DMS 273 treated with DMSO at 0.1 percent for 48 hours (cell line): ENCODE results near the gene TSPEAR.
"Not testable (repeated sequence)": the region's sequence is repeated elsewhere in the genome, so short reads cannot be mapped to it uniquely, and the experiment has no call there.

Experiments
- DNase-seq: peaks from one replicate; lab custom pipeline; 2025; lab: John Stamatoyannopoulos, UW

TSPEAR gene

DNA sequence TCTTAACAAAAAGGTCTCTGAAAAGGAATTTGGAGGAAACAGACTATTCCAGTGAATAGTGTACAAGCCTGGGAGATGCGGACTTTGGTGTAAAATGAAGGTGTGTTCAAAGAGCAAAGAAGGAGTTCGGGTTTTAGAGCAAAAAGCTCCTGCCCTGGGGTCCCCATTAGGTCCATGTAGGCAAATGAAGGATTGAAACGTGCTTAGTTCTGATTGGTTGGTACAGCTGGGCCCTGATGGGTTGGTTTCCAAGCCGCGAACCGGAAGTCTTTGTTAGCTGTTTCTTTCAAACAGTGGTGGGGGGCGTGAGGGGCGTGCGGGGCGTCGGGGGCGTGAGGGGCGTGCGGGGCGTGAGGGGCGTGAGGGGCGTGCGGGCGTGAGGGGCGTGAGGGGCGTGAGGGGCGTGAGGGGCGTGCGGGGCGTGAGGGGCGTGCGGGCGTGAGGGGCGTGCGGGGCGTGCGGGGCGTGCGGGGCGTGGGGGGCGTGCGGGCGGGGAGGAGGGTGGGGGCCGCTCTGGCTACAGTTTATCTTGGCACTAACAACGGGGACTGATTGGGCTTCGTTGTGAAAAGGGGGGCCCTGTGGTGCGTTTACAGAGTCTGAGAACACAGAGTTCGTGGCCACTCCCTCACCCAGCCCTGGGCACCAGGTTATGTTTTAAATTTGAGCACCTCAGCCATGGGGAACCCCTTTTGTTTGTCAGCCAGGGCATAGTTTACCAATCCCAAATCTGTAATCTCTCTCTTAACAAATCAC, 226.7 kb downstream of the TSPEAR start:
- no peak for DNase-seq

DNA sequence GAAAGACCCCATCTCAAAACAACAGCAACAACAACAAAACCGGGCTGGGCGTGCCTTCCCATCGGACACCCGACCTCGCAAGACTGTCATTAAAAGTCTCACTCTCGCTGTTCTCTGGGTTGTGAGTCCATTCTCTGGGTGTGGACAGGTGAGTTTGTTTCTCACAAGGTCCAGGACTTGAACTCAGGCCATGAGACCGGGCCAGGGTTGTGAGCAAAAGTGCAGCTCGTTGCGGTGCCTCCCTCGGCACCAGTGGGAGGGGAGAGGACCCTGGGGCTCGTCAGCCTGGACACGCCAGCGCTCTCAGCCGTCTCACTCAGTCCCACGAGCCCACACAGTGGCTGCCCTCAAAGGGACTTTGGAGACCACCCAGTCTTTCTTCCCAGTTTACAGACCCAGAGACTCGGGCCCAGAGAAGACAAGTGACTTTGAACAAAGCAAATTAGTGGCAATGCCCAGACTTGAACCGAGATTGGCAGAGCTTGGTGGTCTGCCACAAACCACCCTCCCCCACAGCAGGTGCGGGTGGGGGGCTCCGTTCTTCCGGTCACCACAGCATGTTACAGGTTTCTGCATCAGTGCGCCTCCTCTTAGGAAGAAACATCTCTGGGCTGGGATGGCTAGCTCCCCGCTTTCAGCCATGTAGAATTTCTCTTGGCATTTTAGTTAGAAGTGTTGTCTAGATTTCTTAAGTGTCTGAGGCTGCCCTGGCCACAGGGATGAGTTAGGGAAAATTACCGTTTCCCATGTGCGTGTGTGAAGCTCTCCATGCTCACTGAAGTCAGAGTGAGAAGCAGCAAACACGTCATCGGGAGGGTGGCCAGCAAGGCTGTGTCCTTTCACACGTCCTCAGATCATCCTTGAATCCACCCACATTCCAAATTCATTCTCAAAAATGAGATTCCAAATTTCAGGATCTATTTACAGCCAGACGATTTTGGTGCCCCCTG, 227.8 kb downstream of the TSPEAR start:
- no peak for DNase-seq

DNA sequence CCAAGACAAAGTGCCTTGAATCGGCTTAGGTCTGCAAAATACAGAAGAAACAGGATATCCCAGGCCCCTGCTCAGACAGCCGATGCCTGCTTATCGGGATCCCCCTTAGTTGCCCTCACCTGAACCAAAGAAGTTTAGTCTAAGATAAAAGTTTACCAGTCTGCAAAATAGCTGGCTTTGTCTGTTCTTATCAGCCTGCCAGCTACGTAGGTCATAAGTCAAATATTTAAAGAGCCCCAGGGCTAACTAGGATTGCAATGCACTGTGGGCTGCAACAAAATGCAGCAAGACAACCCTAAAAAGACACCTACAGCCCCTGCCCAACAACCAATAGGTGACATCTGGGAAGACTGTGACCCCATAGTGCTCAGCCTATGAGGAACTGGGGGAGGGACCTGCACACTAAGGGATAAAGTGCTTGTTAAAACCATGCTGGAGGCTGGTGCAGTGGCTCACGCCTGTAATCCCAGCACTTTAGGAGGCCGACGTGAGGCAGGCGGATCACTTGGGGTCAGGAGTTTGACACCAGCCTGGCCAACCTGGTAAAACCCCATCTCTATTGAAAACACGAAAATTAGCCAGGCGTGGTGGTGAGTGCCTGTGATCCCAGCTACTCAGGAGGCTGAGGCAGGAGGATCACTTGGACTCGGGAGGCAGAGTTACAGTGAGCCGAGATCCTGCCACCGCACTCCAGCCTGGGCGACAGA, 228.6 kb downstream of the TSPEAR start:
- DNase-seq, result no peak

GRCh38 chr21:44480200-44481053, 230.9 kb downstream of the TSPEAR start:
- no peak for DNase-seq

GRCh38 chr21:44479556-44480199, 231.7 kb downstream of the TSPEAR start:
- not testable (repeated sequence) for DNase-seq

DNA sequence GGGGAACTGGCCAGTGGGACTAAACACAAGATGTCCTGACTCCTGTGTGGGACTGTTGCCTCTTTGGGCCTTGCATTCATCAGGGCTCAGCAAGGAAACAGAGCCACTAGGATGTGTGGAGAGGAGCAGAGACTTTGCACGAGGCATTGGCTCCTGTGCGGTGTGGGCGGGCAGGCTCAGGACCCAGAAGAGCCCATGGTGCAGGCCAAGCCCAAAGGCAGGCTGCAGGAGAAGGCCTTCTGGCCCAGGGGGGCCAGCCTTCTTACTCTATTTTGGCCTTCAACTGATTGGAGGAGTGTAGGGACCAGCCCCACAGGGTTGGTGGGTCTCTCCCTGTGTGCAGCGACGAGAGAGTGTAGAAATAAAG, 232.6 kb downstream of the TSPEAR start:
- no peak for DNase-seq

- DNase-seq, result no peak
Measured at GRCh38 chr21:44478124-44478800, 233.1 kb downstream of the TSPEAR start.

- no peak for DNase-seq
Measured at GRCh38 chr21:44477712-44478111, 233.7 kb downstream of the TSPEAR start.

- no peak for DNase-seq
Measured at GRCh38 chr21:44477131-44477530, 234.2 kb downstream of the TSPEAR start.

DNA sequence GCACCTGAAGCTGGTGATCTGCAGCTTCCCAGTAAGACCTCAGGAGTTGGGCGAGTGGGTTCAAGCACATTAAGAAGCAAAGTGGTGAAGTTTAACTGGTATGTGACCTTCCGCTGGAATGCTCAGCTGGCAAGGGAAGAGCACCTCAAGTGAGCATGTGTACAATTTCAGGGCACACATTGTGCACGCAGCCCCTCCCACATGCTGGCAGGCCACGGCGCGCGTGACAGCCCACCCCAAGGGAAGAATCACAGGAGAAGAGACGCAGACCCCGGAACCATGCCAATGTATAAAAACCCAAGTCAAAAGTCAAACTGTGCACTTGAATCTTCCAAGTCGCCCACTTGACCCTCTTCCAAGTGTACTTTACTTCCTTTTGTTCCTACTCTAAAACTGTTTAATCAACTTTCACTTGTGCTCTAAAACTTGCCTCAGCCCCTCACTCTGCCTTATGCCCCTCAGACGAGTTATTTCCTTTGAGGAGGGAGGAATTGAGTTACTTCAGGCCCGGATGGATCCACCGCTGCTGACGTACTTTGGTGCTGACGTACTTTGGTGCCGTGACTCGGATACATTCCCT, 236.0 kb downstream of the TSPEAR start:
- DNase-seq, result no peak

DNA sequence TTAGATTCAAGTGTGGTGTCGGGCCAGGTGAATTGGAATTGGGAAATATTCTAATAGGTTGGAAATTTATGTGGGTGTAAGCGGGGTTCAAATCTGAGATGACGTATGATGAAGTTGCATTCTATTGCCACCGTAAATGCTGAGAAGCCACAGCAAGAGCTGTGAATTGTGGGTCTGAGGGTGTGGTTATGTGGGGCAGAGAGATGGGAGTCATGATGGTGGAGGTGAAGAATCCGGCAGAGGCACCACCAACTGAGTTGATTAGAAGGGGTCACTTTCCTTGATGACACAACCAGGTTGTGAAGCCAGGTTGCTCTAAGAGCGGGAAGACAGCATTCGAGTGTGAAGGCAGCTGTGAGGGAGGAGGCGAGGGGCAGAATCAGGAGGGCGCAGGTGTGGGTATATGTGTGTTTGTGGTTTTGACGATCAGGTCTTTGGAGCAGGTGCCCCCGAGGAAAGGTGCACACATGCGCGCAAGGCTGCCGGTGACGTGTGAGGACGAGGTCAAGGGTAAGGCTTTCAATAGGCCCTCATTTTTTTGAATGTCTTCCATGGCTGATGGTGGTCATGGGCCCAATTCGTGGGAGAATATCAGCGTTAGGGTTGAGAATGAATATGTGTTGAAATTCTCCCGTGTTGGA, 237.3 kb downstream of the TSPEAR start:
- no peak for DNase-seq

GRCh38 chr21:44471996-44472395, 239.4 kb downstream of the TSPEAR start:
- no peak for DNase-seq

DNA sequence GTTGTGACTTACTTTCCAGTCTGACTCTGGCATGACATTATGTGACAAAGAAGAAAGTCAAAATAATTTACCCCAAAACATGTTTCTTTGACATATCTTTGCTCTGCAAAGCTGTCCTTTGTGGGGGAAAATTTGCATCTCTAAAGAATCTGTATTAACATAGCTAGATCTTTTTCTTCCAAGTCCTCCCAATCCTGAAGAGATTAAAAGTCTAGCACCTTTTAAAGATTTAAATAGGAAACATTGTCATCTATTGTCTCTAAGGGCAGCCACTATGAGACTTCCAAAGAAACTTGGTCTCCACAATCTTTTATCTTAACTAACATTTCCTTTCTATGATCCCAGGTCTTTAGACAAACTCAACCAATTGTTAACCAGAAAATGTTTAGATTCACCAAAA, 240.0 kb downstream of the TSPEAR start:
- no peak for DNase-seq

DNA sequence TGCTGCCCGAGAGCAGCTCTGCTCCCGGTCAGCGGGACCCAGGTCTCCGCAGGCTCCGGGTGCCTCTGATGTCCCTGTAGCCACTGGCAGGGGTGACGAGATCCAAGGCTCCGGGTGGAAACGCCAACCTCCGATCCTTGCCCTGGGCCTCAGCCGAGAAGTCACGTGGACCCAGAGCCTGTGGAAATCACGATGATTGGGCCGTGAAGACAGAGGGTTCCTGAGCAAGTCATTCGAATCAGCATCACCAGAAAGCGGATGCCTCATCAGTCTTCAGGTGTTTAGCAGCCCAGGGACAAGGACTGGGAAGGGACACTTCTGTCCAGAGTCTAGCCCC, 243.5 kb downstream of the TSPEAR start:
- no peak for DNase-seq

DNA sequence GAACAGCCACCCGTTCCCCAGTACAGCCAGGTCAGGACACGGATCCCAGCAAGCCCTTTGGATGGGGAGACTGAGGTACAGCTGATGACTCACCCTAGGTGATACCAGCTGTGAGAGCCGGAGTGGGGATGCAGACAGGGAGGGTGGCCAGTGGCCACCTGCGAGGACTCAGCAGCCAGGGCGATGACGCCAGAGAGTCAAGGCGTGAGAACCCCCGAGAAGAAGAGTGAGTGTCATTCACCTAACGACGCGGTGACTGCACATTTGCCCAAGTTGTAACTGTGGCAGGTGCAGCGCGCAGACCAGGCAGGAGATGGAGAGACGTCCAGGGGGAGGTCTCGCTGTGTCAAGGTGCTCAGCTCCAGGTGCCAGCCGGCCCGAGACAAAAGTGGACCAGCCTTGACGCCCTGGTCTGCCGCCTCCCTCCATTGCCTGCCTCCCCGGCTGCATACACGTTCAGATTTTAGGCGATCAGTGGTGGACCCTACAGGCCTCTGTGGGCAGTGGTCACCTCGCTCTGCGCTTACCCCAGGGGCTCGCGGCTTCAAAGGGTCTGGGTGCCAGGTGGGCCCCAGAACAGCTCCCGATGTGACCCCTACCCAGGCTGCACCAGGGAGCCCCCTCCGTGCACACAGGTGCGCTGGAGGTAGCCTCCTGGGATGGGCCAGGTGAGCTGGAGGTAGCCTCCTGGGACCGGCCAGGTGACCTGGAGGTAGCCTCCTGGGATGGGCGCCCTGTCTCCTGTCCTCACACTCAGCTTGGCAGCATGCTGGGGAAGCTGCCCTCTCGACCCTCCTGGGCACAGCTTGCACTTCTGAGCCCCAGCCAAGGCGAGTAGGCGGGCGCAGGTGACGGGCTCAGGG, 244.1 kb downstream of the TSPEAR start:
- DNase-seq, result no peak

GRCh38 chr21:44466351-44466954, 244.9 kb downstream of the TSPEAR start:
- no peak for DNase-seq

- no peak for DNase-seq
Measured at GRCh38 chr21:44464351-44464750, 247.0 kb downstream of the TSPEAR start.

DNA sequence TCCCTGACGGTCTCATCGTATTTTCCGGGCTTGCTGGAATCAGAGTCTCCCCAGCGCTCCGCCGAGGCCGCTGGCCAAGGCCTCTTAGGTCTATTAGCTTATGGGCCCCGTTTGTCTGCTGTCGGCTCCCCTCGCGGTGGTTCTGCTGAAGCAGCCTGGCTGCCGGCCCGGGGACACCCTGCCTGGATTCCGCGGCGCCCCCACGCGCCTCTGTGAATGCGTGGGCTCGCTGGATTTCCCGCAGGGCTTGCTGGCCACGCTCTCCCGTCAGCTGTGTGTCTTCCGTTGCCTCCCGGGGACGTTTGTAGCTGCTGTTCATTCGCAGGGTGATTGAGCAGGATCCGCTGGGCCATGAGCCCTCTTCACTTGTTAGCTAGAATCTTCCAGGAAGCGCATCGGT, 247.6 kb downstream of the TSPEAR start:
- DNase-seq, result no peak
